IMR-90 (cell line): ENCODE data around the gene PTPRCAP. TPM values are rescaled to one million over a fixed set of nuclear protein-coding genes. Genes with fewer than 3 reads are reported as not detected.

Experiments
- ATAC-seq: fragments of 200-7000 bp; cut with Tn5 transposase; 2 replicates; pipeline ENCODE4 v1.9.1; 2020; ENCODE audit warnings: low read depth, mild to moderate bottlenecking, moderate library complexity
- BruUV-seq: library from RNA; stranded (reverse); fragments of 400-500 nt; replicated peaks from 2 replicates; lab custom pipeline; 2021; lab: Mats Ljungman, UMichigan
- CTCF ChIA-PET: fragments of 300-600 bp; formaldehyde crosslinking; extraction: SDS; loops from one replicate; lab custom pipeline; 2021; ENCODE audit warnings: antibody characterized with exemption; lab: Yijun Ruan, JAX
- POLR2A ChIA-PET: fragments of 300-600 bp; sonication (Branson Sonifier 250); formaldehyde crosslinking; loops from one replicate; lab custom pipeline; 2022; ENCODE audit warnings: antibody characterized with exemption; ENCODE audit not compliant: unreplicated experiment; lab: Charles Lee
- DNase-seq: peaks from one replicate; pipeline ENCODE4 v3.0.0; 2013
- H2AFZ ChIP-seq: replicated peaks from 2 replicates; pipeline ENCODE3; 2013; ENCODE audit warnings: low read length, mild to moderate bottlenecking; ENCODE audit not compliant: poor library complexity
- H2AK5ac ChIP-seq: 2 replicates; pipeline ENCODE4 v1.6.1; 2013; ENCODE audit warnings: low read depth, low read length, inconsistent platforms
- H2AK9ac ChIP-seq: replicated peaks from 2 replicates; pipeline ENCODE3; 2013; ENCODE audit warnings: mild to moderate bottlenecking, low read depth, low read length, moderate library complexity; ENCODE audit not compliant: poor library complexity
- H2BK120ac ChIP-seq: 2 replicates; pipeline ENCODE4 v1.6.1; 2013; ENCODE audit warnings: low read depth, low read length, inconsistent platforms
- H2BK15ac ChIP-seq: 3 replicates; pipeline ENCODE4 v1.6.1; 2013; ENCODE audit warnings: low read depth, low read length, inconsistent platforms
- H2BK20ac ChIP-seq: 2 replicates; pipeline ENCODE4 v1.6.1; 2013; ENCODE audit warnings: low read depth, mild to moderate bottlenecking, inconsistent platforms, low read length, moderate library complexity
- H2BK5ac ChIP-seq: 2 replicates; pipeline ENCODE4 v1.6.1; 2013; ENCODE audit warnings: mild to moderate bottlenecking, low read depth, low read length, inconsistent platforms; ENCODE audit not compliant: poor library complexity, severe bottlenecking
- H3K14ac ChIP-seq: replicated peaks from 2 replicates; pipeline ENCODE4 v1.6.1; 2013; ENCODE audit warnings: low read depth, low read length, inconsistent platforms
- H3K18ac ChIP-seq: 2 replicates; pipeline ENCODE4 v1.6.1; 2013; ENCODE audit warnings: low read depth, low read length, control low read depth
- H3K23ac ChIP-seq: 2 replicates; pipeline ENCODE4 v1.6.1; 2013; ENCODE audit warnings: low read depth, low read length, inconsistent platforms
- H3K27ac ChIP-seq: 2 replicates; pipeline ENCODE4 v1.5.1; 2013; ENCODE audit warnings: mild to moderate bottlenecking, control low read depth, low read length; ENCODE audit not compliant: insufficient read depth
- H3K27me3 ChIP-seq: 2 replicates; pipeline ENCODE4 v1.6.1; 2013; ENCODE audit warnings: low read length; ENCODE audit not compliant: control insufficient read depth, insufficient read depth
- H3K36me3 ChIP-seq: 2 replicates; pipeline ENCODE4 v1.6.1; 2013; ENCODE audit warnings: low read length, mixed read lengths; ENCODE audit not compliant: control insufficient read depth, insufficient read depth
- H3K4ac ChIP-seq: 2 replicates; pipeline ENCODE4 v1.6.1; 2013; ENCODE audit warnings: low read depth, low read length, inconsistent platforms
- H3K4me1 ChIP-seq: 2 replicates; pipeline ENCODE4 v1.6.1; 2013; ENCODE audit warnings: low read length, mixed read lengths; ENCODE audit not compliant: control insufficient read depth, insufficient read depth
- H3K4me2 ChIP-seq: 2 replicates; pipeline ENCODE4 v1.6.1; 2013; ENCODE audit warnings: low read depth, mild to moderate bottlenecking, control low read depth, low read length, moderate library complexity
- H3K4me3 ChIP-seq: 2 replicates; pipeline ENCODE4 v1.5.1; 2013; ENCODE audit warnings: low read depth, mild to moderate bottlenecking, control low read depth, low read length, moderate library complexity; ENCODE audit not compliant: insufficient read depth
- H3K56ac ChIP-seq: 2 replicates; pipeline ENCODE4 v1.6.1; 2013; ENCODE audit warnings: low read length, inconsistent platforms; ENCODE audit not compliant: insufficient read depth; ENCODE audit errors: extremely low read depth
- H3K79me1 ChIP-seq, 2 experiments: 2 replicates each; pipeline ENCODE4 v1.6.1; 2013; ENCODE audit warnings: low read length in 2 of 2, inconsistent platforms in 1 of 2, low read depth in 1 of 2
- H3K9ac ChIP-seq: 2 replicates; pipeline ENCODE4 v1.6.1; 2013; ENCODE audit warnings: low read depth, low read length, control low read depth
- H3K9me1 ChIP-seq: 2 replicates; pipeline ENCODE4 v1.6.1; 2013; ENCODE audit warnings: low read length, inconsistent platforms; ENCODE audit not compliant: insufficient read depth
- H3K9me3 ChIP-seq: 2 replicates; pipeline ENCODE4 v1.6.1; 2013; ENCODE audit warnings: low read length; ENCODE audit not compliant: control insufficient read depth, insufficient read depth
- H4K20me1 ChIP-seq: 2 replicates; pipeline ENCODE4 v1.6.1; 2013; ENCODE audit warnings: low read length, inconsistent platforms; ENCODE audit not compliant: insufficient read depth
- H4K5ac ChIP-seq: 2 replicates; pipeline ENCODE4 v1.6.1; 2013; ENCODE audit warnings: mild to moderate bottlenecking, low read depth, low read length, control low read depth
- H4K8ac ChIP-seq, 2 experiments: 2 replicates each; pipeline ENCODE4 v1.6.1; 2013; ENCODE audit warnings: low read depth in 2 of 2, low read length in 2 of 2, control low read depth in 1 of 2, inconsistent platforms in 1 of 2
- H4K91ac ChIP-seq: 2 replicates; pipeline ENCODE4 v1.6.1; 2013; ENCODE audit warnings: low read depth, low read length, inconsistent platforms; ENCODE audit not compliant: insufficient read depth
- BHLHE40 ChIP-seq: fragments of 150-350 bp; IDR thresholded peaks from 2 replicates; pipeline ENCODE4 v1.6.1; 2016; ENCODE audit warnings: mild to moderate bottlenecking, low read depth, low read length
- FOS ChIP-seq: fragments of 150-350 bp; IDR thresholded peaks from 2 replicates; pipeline ENCODE4 v1.6.1; 2016; ENCODE audit warnings: low read depth, low read length
- MAFK ChIP-seq: IDR thresholded peaks from 2 replicates; pipeline ENCODE4 v1.6.1; 2012; ENCODE audit warnings: low read depth, low read length, improper control_type of control experiment
- MXI1 ChIP-seq: IDR thresholded peaks from 2 replicates; pipeline ENCODE4 v1.6.1; 2012; ENCODE audit warnings: low read depth, mild to moderate bottlenecking, low read length, moderate library complexity, borderline replicate concordance
- POLR2A ChIP-seq: IDR thresholded peaks from 2 replicates; pipeline ENCODE4 v1.6.1; 2012; ENCODE audit warnings: mild to moderate bottlenecking, low read depth, low read length
- RCOR1 ChIP-seq: IDR thresholded peaks from 2 replicates; pipeline ENCODE4 v1.6.1; 2012; ENCODE audit warnings: mild to moderate bottlenecking, low read length, improper control_type of control experiment; ENCODE audit not compliant: insufficient replicate concordance
- RFX5 ChIP-seq: IDR thresholded peaks from 2 replicates; pipeline ENCODE4 v1.8.0; 2012; ENCODE audit warnings: low read depth, mild to moderate bottlenecking, low read length, moderate library complexity
- WGBS, 2 experiments: methylation state at CpG; one replicate each; pipeline versions ENCODE4 v1.1.5 to v1.1.7; 2013; ENCODE audit warnings: missing lambda C conversion rate in 2 of 2; ENCODE audit not compliant: insufficient read length in 1 of 2; ENCODE audit errors: extremely low coverage in 2 of 2; 5-methylcytosine and 5-hydroxymethylcytosine counted together
- dilution Hi-C: fragments of 300-500 bp; cut with HindIII; formaldehyde crosslinking; loops from one replicate; pipeline ENCODE4 v1.14.3; 2018; ENCODE audit warnings: low sequenced_read_pairs; ENCODE audit not compliant: unreplicated experiment
- in situ Hi-C: fragments of 300-500 bp; cut with MboI; formaldehyde crosslinking; loops from 3 replicates; pipeline ENCODE4 v1.14.3; 2019; ENCODE audit warnings: low sequenced_read_pairs, inconsistent platforms, mixed read lengths
- intact Hi-C: fragments of 100-400 bp; cut with micrococcal nuclease; formaldehyde crosslinking; loops from 2 replicates; pipeline ENCODE4 v1.10.0; 2022
- polyA plus RNA-seq, 3 experiments: library from polyadenylated mRNA; depleted of rRNA; stranded (reverse); fragments of >200 nt; gene quantifications; 2 replicates each; pipeline ENCODE4 v1.2.3, GENCODE V29; 2012; ENCODE audit warnings: low replicate concordance in 1 of 3
- total RNA-seq: library from RNA; depleted of rRNA; stranded (reverse); fragments of >200 nt; gene quantifications from 2 replicates; pipeline ENCODE4 v1.2.3, GENCODE V29; 2012
- TF ChIP-seq, protein P1 (sequence below): fragments of 150-350 bp; IDR thresholded peaks from 2 replicates; pipeline ENCODE4 v1.6.1; 2016; ENCODE audit warnings: low read depth, mild to moderate bottlenecking, low read length, moderate library complexity, borderline replicate concordance

PTPRCAP gene
- total and polyA plus RNA-seq, 2 of the 4 experiments (the other 2 are of a cell fraction) = 0.24 TPM; not detected in 1

- H3K4me3 ChIP-seq = no peak overlapping the region
- no peak overlapping the region for H3K56ac ChIP-seq
- no peak overlapping the region for H2AK9ac ChIP-seq
- H4K91ac ChIP-seq = no peak overlapping the region
- no peak overlapping the region for H4K8ac ChIP-seq
- H3K4ac ChIP-seq = no peak overlapping the region
- H2BK120ac ChIP-seq = no peak overlapping the region
- H4K5ac ChIP-seq = no peak overlapping the region
- no peak overlapping the region for H2BK5ac ChIP-seq
- BruUV-seq = no TSS peak
- ATAC-seq = no peak
- TF ChIP-seq POLR2A = no peak
- TF ChIP-seq MXI1 = no peak
- TF ChIP-seq FOS = no peak
- TF ChIP-seq BHLHE40 = no peak
- TF ChIP-seq RFX5 = no peak
- no peak for TF ChIP-seq RCOR1
- TF ChIP-seq, protein P1, sequence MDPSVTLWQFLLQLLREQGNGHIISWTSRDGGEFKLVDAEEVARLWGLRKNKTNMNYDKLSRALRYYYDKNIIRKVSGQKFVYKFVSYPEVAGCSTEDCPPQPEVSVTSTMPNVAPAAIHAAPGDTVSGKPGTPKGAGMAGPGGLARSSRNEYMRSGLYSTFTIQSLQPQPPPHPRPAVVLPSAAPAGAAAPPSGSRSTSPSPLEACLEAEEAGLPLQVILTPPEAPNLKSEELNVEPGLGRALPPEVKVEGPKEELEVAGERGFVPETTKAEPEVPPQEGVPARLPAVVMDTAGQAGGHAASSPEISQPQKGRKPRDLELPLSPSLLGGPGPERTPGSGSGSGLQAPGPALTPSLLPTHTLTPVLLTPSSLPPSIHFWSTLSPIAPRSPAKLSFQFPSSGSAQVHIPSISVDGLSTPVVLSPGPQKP = no peak
- no peak for TF ChIP-seq MAFK
- H3K79me1 ChIP-seq = no peaks in the 10 kb centered on the region
- ChIA-PET POLR2A (no interaction called here), CTCF (no interaction called here)
- in situ Hi-C loops (no loop called here), dilution Hi-C loops (no loop called here), intact Hi-C loops (no loop called here)
- H3K9ac ChIP-seq = no peak overlapping the region
- no peak overlapping the region for H2AFZ ChIP-seq
- peaks cover 5% of the 10 kb centered on the region; the same call in 1 of the 2 replicates for H3K4me1 ChIP-seq
- no peak overlapping the region for H3K23ac ChIP-seq
- no peaks in the 10 kb centered on the region for H3K36me3 ChIP-seq
- no peak overlapping the region for H3K4me2 ChIP-seq
- H2BK20ac ChIP-seq = no peak overlapping the region
- peaks cover 17% of the 10 kb centered on the region for H3K27me3 ChIP-seq
- H3K9me3 ChIP-seq = no peaks in the 10 kb centered on the region
- no peak overlapping the region for H3K14ac ChIP-seq
- H3K27ac ChIP-seq = no peak overlapping the region
- H3K18ac ChIP-seq = no peak overlapping the region
- no peaks in the 10 kb centered on the region for H3K9me1 ChIP-seq
- H2BK15ac ChIP-seq = no peak overlapping the region
- H2AK5ac ChIP-seq = no peak overlapping the region
- H4K20me1 ChIP-seq = no peaks in the 10 kb centered on the region
- WGBS, 2 experiments = 61% methylated on average over 5 of the region's 12 CpGs; no CpG with 5 or more reads in 1 of the 2 experiments
- no peak for DNase-seq
These were observed 20.1 kb downstream of the PTPRCAP start for GRCh38 chr11:67417425-67417824.
